ENCODE measurements around the gene CDC27.
A peak's percentile ranks its signal among the peaks of the same experiment; 100 is the strongest.
"Not testable (repeated sequence)": the region's sequence is repeated elsewhere in the genome, so short reads cannot be mapped to it uniquely, and the experiment has no call there.

The CDC27 gene

DNA sequence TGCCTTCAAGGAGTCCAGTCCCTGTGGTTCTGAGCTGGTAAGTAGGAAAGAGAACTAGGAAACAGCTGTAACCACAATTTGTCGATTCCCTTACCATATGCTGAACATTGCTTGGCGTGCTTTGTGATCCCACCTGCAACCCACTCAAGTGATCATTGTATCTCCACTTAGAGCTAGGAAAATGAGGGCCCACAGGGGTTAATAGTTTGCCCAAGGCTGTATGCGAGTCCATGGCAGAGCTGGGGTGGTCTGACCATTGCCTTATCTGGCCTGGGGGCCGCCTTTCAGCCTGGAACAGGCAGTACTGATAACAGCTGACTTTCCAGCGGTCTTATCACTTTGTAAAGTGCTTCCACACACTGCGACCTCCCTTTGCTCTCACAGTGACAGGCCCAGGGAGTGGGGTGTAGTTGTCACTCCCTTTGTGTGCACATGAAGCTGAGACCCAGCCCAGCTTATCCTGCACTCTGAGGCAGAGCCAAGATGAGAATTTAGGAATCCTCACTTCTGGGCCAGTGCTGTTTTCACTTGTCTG lies 29.9 kb upstream of the CDC27 start:
- DNase-seq = no peak

DNA sequence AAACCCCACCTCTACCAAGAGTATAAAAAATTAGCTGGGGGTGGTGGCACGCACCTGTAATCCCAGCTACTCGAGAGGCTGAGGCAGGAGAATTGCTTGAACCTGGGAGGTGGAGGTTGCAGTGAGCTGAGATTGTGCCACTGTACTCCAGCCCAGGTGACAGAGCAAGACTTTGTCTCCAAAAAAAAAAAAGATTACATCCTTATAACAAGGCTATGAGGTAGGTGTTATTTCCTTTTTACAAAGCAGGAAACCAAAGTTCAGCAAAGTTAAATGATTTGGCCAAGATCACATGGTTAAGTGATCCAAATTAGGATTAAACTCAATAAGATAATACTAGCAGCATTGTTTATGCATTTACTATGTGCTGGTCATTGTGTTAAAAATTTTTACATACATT lies 28.2 kb upstream of the CDC27 start:
- DNase-seq = not testable (repeated sequence)

DNA sequence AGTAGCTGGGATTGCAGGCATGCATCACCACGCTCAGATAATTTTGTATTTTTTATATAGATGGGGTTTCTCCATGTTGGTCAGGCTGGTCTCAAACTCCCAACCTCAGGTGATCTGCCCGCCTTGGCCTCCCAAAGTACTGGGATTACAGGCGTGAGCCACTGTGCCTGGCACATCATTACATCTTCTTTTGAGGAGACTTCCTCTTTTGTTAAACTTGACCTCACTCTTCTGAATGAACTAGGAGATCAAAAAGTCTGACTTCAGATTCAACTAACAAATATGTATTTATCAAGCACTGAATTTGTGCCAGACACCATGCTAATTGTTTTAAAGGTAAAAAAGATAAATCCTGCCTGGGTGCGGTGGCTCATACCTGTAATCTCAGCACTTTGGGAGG lies 27.7 kb upstream of the CDC27 start:
- DNase-seq = not testable (repeated sequence)

DNA sequence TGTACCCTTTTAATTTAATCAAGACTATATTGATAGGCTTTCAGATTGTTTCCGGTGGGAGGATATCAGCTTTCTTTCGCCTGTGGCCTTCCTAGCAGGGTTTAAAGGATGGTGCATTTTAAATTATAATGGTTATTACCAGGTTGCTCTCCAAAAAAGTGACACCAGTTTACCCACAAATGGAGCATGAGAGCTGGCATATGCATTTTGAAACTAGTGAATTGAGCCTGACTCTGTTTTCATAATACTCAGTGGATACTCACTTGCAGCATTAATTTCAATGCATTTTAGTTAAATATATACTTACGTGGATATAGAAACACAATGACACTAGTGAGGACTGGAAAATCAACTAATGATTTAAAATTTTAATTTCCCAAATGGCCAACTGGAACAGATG lies 25.8 kb upstream of the CDC27 start:
- DNase-seq = no peak

DNA sequence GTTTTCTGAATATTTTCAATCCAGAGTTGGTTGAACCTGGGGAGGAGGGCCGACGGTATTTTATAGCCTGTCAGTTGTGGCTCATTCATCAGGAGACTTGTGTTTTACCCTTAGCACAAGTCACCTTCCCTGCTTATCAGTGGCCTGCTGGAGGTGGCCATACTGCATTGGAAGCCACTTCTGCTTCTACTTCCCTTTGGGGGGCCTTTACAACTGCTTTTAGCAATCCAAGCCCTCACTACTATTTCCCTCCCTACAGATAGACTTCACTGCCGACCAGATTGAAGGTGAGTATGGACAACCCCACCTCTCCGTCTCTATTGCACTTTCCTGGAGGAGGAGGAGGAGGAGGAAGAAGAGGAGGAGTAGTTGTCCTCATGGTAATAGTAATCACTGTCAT lies 24.4 kb upstream of the CDC27 start:
- no peak for DNase-seq

DNA sequence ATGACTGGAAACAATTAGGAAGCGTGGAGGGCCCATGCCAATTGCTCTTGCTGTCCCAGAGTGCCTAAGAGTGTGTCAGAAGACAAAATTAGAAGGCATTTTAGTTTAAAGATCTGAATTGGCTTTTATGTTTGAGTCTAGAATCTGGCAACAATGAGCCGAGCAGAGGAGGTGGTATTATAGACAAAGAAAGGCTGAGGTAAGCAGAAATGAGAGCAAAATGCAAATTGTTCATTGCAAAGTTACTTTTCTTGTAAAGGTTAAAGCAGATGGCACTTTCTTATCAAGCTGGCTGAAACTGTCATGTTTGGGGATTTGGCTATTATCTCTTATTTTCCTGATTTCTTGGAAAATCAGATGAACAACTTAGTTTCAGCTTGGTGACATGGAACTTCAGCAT lies 23.4 kb upstream of the CDC27 start:
- no peak for DNase-seq

DNA sequence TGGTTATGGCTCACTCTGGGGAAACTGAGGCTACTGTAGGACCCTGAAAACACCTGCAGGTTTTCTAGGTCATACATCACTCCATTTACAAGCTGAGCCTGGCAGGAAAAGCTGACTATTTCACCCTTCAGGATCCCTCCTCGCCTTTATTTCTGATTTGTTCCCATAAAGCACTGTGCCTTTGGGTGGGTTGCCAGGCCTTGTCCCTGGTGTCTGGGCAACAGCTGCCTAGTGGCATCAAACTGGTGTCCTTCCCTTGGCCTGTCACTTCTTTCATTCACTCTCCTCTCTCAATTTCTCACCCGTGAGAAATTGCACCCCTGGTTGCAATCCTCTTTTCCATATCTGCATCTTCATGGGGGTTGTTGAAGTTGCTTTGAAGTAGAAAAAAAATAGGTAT lies 21.7 kb upstream of the CDC27 start:
- no peak for DNase-seq

DNA sequence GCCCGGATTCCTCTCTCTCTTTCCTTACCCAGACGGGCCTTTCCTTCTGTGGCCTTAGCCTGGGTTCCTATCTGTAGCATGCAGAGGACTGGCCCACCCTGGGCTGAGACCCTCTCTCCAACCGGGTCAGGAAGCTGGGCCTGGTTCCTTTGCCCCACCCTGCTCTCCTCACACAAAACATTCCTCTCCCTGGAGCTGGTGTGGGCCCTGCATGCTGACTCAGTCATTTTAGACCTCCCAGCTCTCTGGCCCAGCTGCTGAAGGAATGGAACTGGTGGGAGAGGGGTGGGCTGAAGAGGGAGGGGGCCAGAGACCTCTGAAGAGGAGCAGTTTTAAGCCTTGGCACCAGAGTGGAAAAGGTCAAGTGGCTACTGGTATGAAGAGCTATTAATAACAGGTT lies 21.0 kb upstream of the CDC27 start:
- no peak for DNase-seq

DNA sequence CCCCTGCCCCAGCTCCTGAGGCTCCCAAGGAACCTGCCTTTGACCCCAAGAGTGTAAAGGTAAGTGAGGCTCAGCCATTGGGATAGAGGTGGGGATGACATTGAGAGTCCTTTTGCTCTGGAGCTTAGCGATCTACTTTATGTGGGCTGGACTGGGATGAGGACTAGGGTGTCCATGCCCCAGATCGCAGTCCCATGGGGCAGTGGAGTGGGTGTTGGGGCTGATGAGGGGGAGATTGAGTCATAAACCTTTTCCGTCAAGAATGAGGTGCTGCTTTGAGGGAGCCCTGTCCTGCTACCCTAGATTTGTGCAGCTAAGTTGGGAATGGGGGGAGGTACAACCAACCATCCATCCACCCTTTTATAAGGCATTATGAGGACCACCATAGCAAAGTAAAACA lies 20.4 kb upstream of the CDC27 start:
- DNase-seq = no peak

DNA sequence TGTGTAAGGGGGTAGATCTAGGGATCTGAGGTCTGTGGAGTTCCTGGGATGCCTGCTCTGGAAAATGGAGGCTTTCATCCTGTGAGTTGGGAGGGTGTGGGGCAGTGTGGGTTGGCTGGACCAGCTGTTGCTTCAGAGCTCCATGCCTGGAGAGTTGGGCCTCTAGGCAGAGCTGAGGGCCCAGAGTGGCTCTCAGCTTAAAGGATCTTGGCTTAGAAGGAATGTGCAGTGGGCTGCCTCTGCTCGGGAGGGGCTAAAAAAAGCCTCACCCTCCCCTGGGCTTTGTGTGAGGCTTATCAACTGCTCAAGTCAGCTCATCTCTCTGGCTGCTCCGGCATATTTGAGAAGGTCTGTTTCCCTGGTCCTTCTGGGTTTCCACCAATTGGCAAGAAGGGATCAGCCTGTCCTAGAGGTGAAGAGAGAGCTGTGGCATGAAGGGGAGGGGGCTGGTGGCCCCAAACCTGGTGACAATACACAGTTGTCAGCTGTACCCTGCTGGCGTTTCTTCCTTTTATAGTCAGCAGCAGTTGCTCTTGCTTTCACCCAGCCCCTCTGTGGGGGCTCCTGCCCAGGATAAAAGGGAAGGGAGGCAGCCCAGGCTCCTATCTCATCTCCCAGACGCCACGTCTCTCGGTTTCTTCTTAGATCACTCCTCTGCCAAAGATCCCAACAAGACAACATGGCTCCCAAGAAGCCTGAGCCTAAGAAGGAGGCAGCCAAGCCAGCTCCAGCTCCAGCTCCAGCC lies 19.8 kb upstream of the CDC27 start, which contains the start of gene MYL4:
Gene MYL4 (plus strand): TSS at position 605 of the 745 bp plus-strand sequence. CDS start 75 bp downstream, at position 680.
- DNase-seq = no peak

DNA sequence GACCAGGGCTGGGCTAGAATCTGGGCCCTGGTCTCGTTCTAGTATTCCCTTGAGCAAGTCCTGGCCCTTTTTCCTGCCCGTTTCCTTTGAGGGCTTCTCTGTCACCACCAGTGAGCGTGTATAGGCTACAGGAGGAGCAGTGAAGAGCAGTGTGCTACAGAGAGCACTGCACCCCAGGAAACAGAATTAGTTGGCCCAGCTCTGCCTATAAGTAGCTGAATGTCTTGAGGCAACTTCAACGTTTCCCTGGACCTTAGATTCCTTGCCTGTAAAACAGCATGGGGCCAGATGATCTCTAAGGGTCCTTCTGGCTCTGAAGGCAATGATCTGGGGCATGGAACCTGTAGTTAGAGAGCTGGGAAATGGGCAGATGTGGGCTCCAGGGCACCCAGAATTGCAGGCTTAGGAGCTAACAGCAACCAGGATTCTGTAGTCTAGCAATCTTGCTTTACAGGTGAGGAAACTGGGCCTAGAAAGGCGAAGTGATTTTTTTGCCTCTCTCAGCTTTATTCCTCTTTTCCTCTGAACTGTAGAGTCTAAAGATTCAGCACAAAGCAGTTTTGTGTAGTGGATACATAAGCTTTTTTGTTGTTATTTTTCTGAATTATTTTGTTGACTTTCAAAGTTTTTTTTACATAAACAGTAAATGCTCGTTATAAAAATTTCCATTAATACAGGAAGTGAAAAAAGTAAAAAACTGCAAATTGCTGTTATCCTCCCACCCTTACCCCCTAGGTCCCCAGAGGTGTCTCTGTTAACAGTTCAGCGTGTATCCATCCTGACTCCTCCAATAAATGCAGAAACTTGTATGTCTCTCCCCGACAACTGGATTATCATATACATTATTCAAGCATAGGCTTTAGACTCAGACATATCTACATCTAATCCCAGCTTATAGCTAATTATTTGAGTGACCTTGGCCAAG lies 18.3 kb upstream of the CDC27 start:
- DNase-seq = no peak

DNA sequence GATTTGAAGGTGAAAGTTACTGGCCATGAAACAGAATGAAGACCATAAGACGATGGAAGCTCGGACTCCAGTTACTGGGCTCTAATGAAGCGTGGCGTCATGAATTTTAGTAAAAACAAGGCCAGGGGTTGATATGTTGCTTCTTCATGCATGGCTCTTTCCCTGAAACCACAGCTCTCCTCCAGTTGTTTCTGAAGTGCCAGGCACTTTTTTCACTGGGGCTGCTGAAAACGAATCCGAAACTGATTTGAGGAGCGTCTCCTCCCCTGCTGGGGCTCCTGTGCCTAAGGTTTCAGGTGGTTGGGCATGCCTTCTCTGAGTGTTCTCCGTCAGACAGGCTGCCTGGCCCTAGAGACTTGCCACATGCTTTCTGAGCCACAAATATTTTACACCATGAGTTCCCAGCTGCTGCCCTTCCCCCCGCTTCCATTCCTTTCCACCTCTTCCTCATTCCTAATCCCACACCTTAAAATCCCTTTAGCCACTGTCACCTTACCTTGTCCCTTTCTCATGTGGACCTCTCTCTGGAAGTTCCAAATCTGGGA lies 16.4 kb upstream of the CDC27 start:
- peak; percentile 60 for DNase-seq

DNA sequence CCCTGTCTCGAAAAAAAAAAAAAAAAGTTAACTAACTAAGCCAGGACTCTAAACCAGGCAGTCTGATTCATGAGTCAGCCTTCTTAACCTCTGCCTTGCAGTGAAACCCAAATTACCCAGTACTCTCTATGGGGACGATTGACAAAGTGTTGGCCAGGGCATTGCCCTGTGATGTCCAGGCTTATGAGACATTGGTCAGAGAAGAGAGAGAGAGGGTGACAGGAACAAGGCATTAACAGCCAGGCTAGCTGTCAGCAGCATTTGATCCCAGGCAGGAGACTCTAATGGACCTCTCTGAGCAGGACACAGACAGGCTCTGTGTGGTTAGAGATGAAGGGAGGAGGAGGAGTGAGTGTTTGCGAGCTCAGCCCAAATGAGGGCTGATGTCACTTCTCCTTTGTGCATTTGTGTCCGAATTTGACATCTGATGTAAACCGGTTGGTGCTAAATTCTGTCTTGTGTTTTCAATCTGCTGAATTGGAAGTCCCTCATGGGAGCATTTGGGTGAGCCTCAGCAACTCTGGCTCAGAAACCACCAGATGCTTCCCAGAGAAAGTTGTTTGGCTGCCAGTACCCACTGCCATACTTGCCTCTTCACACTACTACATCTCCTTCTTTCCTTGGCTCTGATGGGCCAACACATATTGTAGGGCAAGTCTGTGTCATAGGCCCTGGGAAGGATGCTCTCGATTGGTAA lies 15.8 kb upstream of the CDC27 start:
- no peak for DNase-seq

DNA sequence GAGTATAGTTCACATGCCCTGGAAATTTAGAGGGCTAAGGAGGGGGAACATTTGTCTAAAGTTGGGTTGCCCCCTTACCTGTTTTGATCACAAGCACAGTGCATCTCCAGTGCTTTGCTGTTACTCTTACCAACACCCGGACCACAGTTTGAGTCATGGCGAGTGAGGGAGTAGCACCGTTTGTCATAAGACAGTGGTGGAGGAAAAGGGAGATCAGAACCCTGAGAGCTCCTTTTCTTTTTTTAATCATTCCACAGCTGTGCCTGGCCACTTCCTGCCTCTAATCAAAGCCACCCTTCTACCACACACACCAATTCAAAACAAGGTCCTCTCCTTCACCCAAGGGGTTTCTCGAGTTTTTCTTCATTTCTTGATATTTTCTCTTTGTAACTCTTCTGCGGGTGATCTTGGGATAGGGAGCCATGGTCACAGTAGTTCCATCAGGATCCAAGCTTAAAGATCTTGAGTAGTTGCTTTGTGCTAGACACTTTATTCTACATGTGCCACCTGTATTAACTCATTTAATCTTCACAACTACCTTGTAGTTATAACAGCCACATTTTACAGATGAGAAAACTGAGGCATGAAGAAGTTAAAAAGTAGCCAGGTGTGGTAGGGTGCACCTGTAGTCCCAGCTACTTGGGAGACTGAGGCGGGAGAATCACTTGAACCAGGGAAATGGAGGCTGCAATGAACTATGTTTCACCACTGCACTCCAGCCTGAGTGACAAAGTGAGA lies 15.1 kb upstream of the CDC27 start:
- peak; percentile 35 for DNase-seq

DNA sequence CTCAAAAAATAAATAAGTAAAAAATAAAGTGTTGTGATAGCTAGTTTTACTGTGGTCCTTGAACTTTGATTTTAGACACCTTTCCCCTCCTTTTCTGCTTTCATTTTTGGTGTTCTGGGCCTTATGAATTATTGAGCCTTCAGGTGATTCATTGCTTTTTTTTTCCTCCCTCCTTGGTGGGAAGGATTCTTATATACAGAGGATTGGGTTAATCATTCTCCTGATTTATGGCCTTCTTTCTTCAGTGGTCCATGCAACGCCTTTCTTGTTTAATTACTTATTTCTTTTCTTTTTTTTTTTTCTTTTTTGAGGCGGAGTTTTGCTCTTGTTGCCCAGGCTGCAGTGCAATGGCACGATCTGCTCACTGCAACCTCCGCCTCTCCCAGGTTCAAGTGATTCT lies 12.1 kb upstream of the CDC27 start:
- no peak for DNase-seq

DNA sequence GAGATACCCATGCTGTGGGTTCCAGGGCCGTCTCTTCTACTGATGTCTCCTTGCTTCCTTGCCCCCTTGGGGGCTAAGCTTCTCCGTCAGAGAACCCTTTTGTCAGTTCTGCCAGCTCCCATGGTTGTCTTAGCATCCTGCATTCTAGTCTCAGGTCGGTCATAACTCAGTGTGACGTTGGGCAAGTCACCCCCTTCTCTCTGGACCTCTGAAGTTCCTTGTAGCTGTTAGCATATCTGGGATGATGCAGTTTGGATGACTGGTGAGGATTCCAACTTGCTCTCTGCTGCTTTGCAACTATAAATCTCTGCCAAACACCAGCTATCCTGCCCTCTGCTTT lies 11.2 kb upstream of the CDC27 start:
- DNase-seq = no peak

DNA sequence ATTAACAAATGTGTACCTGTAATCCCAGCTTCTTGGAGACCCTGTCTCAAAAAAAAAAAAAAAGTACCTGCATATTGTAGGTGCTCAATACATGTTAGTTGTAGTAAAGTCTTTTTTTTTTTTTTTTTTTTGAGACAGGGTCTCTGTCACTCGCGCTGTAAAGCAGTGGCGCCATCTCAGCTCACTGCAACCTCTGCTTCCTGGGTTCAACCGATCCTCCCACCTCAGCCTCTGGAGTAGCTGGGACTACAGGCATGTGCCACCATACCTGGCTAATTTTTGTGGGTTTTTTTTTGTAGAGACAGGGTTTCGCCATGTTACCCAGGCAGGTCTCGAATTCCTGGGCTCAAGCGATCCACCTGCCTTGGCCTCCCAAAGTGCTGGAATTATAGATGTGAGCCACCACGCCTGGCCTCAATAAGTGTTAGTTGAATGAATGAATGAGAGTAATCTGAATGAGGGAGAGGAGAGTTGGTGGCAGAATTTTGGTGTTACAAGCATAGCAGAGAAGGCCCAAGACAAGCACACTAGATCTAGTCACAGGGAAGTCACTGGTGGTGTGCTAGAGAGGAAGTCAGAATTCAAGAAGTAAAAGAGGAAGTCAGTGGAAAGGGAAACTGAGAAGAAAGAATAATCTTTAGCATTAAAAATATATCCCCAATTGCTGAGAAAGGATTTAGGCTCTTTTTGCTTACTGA lies 10.7 kb upstream of the CDC27 start:
- no peak for DNase-seq

DNA sequence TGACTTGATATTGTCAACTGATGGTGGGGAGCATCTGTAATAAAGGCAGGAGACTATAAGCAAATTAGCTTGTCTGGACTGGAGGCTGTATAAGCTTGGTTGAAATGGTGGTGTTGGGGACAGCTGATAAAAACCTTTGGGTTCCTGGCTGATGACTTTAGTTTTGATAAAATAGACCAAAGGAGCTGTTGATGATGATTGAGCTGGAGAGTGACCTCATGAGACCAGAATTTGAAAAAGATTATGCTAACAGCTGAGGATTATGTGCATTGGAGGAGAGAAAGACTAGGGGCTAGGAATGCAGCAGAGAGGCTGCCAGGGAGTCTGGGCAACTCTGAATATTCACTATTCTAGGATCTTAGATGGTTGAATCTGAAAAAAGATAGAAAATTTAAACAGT lies 8.7 kb upstream of the CDC27 start:
- DNase-seq = no peak

DNA sequence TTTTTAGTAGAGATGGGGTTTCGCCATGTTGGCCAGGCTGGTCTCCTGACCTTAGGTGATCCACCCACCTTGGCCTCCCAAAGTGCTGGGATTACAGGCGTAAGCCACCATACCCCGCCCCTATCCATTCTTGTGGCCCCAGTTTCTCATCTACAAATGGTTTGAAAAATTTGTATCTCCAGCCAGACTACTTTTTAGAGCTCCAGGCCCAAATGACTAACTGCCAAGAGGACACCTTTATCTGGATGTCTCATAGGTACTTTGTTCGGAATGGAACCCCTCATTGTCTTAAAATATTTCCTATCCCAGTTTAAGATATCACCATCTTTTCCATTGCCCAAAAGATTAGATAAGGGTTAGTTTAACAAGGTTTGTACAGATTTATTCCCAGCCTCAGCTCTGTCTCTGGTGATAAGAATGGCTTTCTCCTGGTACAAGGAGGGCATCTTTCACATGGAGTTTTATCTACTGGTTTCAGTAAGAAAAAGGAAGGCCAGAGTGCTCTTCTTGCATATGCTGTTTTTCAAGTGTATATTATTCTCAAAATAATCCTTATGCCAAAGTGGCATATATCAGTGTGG lies 4.9 kb upstream of the CDC27 start:
- no peak for DNase-seq

DNA sequence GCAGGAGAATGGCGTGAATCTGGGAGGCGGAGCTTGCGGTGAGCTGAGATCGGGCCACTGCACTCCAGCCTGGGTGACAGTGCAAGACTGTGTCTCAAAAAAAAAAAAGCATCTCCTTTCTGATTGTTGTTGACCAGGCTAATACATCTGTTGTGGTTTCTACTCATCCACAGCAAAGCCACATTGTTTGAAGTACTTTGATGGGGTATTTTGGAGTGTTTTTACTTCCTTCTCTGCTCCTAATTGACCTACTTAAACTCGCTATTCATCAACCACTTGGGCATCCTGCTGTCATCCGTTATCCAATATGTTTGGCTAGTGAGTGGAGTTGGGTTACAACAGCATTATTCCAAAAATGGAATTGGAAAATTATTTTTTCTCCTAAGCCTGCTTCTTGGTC lies 3.5 kb upstream of the CDC27 start:
- DNase-seq = no peak

DNA sequence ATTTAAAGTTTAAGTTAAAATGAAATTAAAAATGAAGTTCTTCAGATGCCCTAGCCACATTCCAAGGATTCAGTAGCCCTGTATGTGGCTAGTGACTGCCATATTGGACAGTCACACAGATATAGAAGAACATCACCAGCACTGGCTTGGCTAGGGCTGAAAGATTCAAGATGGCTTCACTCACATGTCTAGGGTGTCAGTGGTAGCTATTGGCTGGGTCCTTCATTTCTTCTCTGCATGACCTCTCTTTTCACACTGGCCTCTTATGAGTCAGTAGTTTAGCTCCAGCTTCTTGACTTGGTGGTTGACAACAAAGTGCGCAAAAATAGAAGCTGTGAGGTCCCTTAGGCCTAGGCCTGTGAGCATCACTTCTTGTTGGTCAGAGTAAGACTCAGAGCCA lies 1.7 kb upstream of the CDC27 start:
- DNase-seq = no peak

All from activated naive CD4-positive, alpha-beta T cell treated with anti-CD3 and anti-CD28 coated beads, Interleukin-2, amount 50 U/mL, for 16 hours (primary cell).